Stimulated activated CD8-positive, alpha-beta memory T cell treated with anti-CD3 and anti-CD28 coated beads, Interleukin-15, amount 100 ng/mL, for 48 hours (primary cell): ENCODE measurements around the gene CERS2.
"Not testable (repeated sequence)": the region's sequence is repeated elsewhere in the genome, so short reads cannot be mapped to it uniquely, and the experiment has no call there.

ENCODE experiments used
- DNase-seq, 2 donors: peaks; one replicate each; pipeline ENCODE4 v3.0.0-alpha.2; 2020; ENCODE audit warnings: low read depth in 2 of 2

The CERS2 gene

DNA sequence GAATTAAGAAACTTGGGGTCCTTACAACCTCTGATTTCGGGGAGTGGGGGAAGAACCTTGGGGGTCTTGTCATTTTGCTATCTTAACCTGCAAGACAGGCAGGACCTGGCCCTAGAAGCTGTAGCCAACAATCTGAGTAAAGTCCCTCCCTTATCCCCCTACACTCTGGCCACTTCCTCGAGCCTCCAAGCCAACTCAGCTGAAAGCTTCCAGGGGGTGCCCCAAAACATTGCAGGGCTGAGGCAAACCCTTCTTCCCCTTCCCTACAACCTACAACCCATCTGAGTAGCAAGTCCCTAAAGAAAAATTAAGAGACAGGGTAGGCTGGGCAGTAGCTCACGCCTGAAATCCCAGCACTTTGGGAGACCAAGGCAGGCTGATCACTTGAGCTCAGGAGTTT lies 5.0 kb downstream of the CERS2 start:
- no peak for DNase-seq

DNA sequence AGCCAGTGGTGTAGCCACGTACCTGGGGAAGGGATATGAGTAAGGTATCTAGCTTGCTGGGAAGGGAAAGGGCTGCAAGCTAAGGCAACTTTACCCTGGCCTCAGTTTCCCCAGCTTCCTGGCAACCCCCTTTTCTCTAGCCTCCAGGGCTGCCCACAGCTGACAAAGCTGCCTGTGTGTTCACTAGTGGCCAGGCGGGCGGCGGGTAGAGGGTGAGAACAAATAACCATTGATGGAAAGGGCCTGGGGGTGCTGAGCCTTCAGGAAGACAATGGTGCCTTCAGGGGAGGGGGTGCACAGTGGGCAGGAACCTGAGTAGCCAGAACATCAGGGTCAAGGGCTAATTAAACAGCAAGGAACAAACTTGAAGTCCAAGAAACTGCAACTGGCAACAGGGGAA lies 6.1 kb downstream of the CERS2 start:
- DNase-seq = no peak

DNA sequence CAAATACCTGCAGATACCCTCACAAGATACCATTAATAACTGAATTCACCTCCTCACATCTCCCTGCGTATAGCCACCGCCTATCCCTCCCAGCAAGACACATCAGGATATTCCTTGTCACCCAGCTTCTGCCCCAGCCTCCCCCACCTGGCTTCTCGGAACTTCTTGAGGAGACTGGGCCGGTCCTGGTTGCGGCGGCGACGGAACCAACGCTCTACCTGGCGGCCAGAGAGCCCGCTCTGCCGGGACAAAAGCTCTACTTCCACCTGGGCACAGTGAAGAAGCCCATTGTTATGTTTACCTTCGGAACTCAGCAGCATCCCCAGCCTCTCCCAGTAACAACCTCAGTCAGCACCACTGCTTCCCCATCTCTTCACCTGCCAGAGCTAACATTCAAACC lies 6.7 kb downstream of the CERS2 start:
- DNase-seq = no peak

DNA sequence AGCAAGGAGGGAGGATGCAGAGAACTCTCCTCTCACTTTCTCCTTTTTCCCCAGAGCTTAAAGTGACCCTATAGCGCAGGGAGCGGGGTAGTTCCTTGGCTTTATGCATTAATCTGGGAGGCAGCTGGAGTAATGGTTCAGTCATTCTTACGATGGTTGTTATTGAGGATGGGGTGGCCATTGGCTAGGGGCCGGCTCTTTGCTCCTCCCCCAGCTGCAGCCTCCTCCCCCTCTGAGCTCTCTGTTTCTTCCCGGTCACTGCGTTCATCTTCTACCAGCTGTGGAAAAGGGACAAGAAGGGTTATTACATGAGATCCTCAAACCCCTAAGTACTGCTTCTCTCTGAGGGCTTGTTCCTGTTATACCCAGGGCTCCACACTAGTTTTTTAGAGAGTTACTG lies 8.6 kb downstream of the CERS2 start:
- no peak for DNase-seq

DNA sequence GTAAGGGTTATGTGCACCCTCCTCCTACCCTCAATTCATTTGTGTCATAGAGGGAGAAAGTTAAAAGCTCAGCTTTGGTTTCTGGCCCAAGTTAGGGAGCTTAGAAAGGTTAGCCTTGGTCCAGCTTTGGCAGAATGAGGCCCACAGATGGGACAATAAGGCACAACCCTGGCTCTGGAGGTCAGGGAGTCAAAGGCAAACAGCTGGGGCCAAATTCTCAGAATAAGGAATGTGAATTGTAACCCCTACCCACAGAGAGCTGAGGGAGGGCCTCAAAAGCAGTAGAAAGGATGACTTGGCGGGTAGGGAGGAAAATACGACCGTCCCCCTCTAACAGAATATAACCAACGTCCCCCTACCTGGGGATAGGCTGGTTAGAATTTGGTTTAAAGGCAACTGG lies 9.0 kb downstream of the CERS2 start:
- DNase-seq = no peak

DNA sequence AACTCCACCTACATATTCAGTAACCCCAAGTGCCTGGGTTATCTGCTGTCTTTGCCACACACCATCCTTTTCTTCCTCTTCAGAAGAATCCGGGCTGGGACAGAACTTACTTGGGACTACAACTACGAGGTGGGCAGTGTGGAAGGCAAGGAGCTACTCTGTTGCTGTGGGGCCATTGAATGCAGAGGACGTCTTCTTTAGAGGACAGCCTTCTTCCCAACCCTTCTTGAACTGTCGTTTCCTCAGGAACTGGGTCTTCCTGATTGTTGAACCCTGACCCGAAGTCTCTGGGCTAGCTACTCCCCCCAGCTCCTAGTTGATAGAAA lies 10.5 kb downstream of the CERS2 start:
- no peak for DNase-seq

DNA sequence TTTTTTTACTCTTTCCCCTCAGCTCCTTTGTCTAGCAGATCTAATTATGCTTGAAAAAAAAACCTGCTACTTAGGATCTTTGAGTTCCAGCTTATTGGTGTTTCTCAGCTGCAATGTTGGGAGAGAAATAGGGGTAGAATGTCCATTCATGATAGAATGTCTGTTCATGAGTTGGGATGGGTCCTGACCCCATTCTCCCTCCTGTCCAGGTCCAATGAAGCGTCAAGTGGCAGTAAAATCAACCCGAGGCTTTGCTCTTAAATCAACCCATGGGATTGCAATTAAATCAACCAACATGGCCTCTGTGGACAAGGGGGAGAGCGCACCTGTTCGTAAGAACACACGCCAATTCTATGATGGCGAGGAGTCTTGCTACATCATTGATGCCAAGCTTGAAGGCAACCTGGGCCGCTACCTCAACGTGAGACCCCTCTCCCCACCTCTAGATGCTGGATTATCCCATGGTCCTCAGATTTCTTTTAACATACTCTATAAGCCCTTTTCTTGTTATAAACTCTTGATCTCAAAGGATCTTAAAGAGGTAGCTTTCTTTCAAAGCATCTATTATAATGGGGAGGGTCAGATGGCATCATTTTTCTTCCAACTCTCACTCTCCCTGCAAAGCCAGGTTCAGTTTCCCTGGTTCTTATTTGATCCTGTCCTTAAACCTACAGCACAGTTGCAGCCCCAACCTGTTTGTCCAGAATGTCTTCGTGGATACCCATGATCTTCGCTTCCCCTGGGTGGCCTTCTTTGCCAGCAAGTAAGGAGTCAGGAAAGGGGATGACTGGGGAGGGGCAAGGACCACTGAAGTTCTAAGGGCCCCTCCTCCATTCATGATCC lies 11.1 kb downstream of the CERS2 start:
- no peak for DNase-seq

DNA sequence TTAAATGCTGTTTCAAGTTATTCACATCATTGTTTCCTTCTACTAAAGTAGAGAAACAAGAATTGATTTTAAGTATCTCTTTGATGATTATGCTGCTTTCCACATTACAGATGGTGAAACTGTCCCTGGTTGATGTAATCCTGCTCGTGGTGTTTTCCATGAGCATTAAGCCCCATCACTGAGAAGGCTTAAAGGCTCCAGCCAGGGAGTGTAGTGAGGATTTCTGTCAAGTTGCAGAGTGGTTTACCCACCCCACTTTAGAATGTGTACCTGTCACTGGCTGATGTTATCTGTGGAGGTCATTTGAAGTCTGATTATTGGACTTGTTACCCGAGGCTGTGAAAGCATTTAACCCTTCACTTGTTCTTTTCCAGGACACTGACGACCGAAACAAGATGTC lies 12.9 kb downstream of the CERS2 start:
- no peak for DNase-seq

DNA sequence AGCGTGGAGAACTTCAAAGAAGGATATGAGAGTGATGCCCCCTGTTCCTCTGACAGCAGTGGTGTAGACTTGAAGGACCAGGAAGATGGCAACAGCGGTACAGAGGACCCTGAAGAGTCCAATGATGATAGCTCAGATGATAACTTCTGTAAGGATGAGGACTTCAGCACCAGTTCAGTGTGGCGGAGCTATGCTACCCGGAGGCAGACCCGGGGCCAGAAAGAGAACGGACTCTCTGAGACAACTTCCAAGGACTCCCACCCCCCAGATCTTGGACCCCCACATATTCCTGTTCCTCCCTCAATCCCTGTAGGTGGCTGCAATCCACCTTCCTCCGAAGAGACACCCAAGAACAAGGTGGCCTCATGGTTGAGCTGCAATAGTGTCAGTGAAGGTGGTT lies 14.0 kb downstream of the CERS2 start:
- DNase-seq = no peak

DNA sequence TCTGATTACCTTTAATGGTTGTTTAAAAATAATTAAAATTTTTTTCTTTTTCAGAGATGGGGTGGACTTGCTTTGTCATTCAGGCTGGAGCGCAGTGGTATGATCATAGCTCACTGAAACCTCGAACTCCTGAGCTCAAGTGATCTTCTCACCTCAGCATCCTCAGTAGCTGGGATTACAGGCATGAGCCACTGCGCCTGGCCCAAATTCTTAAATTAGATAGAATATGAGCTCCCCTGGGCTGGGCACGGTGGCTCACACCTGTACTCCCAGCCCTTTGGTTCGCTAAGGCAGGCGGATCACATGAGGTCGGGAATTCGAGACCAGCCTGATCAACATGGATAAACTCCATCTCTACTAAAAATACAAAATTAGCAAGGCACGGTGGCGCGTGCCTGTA lies 17.0 kb downstream of the CERS2 start:
- no peak for DNase-seq

DNA sequence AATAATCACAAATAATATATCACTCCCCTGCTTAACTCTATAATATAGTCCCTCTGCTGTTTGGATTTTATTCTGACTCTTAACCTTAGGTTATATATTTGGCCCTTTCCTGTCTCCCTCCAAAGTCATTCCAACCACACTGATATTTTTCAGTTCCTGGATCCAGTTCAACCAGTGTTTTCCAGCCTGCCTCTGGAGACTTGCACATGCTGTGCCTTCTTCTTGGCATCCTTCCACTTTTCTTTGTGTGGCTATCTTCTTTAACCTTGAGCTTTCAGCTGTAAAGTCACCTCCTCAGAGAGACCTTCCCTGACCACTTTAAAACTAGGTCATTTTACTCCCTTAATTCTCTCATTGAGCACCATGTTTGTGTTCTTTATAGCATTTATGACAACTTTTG lies 19.4 kb downstream of the CERS2 start:
- no peak for DNase-seq

DNA sequence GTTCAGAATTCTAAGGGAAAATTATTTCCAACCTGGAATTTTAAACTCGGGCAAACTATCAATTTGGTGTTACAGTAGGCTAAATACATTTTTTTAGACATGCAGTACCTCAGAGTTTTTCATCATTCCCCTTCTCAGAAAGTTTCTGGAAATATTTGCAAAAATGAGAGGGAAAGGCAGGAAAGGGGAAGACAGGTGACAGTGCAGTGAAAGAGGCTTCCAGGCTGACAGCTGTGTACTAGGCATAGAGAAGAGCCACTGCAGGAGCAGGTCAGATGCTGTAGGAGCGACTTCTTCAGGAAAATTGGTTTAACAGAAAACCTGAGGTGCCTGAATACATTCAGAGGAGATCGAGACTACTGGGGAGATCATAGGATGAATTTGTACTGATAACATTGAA lies 19.9 kb downstream of the CERS2 start:
- DNase-seq = no peak

DNA sequence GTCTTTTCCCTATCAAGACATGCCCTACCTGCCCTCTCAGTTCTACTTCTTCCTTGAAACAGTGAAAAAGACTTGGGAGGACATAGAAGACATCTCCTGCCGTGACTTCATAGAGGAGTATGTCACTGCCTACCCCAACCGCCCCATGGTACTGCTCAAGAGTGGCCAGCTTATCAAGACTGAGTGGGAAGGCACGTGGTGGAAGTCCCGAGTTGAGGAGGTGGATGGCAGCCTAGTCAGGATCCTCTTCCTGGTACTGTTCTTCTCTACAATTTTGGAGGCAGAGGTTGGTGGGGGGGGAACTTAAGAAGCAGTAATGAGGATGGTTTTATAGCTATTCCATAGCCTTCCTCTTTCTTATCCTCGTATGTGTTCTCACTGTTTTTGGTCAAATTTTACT lies 29.8 kb downstream of the CERS2 start:
- DNase-seq = no peak

DNA sequence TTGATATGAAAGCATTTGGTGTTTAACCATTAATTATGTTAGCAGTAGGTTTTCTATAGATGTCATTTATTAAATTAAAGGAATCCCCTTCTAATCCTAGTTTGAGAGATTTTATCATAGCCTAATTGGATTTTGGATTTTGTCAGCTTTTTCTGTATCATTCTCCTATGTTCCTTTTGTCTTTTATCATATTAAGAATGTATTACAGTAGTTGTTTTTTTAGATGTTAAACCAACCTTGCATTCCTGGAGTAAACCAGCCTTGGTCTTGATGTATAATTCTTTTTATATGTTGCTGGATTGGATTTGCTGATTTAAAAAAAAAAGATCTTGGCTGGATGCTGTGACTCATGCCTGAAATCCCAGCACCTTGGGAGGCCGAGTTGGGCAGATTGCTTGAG lies 42.9 kb downstream of the CERS2 start:
- no peak for DNase-seq

DNA sequence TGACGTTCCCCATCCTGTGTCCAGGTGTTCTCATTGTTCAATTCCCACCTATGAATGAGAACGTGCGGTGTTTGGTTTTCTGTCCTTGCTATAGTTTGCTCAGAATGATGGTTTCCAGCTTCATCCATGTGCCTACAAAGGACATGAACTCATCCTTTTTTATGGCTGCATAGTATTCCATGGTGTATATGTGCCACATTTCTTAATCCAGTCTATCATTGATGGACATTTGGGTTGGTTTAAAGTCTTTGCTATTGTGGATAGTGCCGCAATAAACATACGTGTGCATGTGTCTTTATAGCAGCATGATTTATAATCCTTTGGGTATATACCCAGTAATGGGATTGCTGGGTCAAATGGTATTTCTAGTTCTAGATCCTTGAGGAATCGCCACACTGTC lies 45.9 kb downstream of the CERS2 start:
- DNase-seq = not testable (repeated sequence)

DNA sequence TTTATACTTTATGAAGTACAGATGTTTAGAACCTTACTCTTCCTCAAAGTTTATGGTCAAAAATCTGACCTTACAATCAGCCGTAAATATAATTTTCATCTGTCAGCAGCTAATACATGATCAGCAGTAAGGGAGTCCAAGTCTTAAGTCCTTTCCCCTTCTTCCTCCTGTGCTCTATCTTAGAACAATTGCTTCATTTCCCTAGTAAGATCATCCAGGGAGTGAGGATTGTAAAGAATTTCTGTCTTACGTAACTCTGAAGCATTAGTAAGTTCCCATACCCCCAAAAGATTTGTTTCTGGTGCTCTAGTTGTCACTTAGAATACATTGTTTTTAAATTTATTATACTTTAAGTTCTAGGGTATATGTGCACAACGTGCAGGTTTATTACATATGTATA lies 46.3 kb downstream of the CERS2 start:
- DNase-seq = no peak

DNA sequence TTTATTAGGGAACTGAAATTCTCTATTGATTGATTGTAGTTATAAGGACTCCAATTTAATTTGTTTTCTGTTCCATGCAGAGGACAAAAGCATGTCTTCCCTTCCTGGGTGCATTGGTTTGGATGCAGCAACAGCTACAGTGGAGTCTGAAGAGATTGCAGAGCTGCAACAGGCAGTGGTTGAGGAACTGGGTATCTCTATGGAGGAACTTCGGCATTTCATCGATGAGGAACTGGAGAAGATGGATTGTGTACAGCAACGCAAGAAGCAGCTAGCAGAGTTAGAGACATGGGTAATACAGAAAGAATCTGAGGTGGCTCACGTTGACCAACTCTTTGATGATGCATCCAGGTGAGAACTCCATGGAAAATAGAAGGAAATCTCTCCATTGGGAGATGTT lies 47.0 kb downstream of the CERS2 start:
- no peak for DNase-seq

DNA sequence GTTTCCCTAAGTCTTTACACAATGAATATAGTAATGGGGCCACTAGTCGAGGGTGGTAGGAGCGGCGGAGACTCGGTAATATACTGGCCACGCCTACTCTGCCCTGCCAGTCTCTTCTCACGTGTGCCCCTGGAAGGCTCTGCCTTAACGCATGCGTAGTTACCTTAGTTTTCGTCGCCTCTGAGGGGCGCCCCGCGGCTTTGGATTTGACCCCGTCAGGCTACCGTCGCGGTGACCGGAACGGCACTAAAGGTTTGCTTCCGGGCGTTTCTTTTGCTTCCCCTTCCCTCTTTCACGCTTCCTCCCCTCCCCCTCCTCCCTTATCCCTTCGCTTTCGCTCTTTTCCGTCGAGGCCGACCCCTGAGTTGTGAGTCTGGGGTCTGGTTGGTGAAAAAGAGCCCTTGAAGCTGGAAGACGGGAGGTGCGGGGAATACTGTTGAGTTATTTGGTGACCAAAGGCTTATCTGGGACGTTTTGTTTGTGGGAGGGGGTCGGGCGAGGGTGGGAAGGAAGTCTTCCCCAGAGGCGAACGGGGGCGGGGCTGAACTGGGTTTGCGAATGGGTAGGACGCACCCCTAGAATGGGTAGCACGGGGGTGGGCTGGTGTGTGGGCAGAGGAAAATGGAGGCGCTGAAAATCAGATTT lies 48.4 kb downstream of the CERS2 start, which contains the start of gene SETDB1:
Gene SETDB1, plus strand, starts transcription at position 267 of the 645 bp plus-strand sequence. CDS start 1,352 bp downstream, outside the sequence.
- DNase-seq = peak; percentile 92 to 95

DNA sequence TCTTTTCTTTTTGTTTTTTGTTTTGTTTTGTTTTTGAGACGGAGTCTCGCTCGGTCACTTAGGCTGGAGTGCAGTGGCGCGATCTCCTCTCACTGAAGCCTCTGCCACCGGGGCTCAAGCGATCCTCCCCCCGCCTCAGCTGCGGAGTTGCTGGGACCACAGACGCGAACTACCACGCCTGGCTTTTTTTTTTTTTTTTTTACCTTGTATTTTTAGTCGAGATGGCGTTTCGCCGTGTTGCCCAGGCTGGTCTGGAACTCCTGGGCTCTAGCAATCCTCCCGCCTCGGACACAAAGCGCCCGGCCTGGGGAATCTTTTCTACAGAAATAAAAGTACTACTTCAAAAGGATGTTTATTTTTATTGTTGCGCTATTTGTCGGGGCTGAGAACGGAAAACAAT lies 49.6 kb downstream of the CERS2 start:
- DNase-seq = no peak

DNA sequence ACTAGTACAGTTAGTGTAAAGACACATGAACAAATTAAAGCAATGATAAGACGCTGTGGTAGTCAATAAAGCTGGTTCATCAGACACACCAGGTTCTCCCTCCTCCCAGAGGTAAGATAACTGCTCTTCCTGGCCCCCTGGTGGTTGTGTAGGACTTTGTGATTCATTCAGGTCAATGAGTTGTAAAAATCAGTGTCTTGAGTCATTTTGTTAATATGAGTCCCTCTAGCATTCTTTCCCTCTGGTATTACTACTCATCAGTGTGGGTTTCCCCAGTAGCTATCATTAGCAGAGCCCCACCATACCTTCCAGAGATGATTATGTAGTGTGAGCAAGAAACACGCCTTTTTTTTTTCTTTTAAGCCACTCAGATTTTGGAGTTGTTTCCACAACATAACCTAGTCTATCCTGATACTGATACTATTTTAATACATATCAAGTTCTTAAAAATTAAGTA lies 52.1 kb downstream of the CERS2 start:
- DNase-seq = peak; percentile 59 to 66

DNA sequence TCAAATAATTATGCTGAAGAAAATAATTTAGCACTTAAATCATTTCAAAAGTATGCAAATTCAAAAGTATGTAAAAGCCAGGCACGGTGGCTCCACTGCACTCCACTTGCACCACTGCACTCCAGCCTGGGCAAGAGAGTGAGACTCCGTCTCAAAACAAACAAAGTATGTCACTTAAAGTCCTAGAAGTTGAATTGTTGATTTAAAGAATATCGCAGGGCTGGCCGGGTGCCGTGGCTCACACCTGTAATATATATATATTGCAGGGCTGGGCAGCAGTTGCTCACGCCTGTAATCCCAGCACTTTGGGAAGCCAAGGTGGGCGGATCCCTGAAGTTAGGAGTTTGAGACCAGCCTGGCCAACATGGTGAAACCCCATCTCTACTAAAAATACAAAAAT lies 57.2 kb downstream of the CERS2 start:
- no peak for DNase-seq
